ENCODE measurements around the gene C4orf50.
"Not testable (repeated sequence)": the region's sequence is repeated elsewhere in the genome, so short reads cannot be mapped to it uniquely, and the experiment has no call there.

C4orf50 gene

GRCh38 chr4:6017030-6017429 lies 1.2 kb downstream of the C4orf50 start:
- DNase-seq (ENCODE audit: low read depth), result no peak

DNA sequence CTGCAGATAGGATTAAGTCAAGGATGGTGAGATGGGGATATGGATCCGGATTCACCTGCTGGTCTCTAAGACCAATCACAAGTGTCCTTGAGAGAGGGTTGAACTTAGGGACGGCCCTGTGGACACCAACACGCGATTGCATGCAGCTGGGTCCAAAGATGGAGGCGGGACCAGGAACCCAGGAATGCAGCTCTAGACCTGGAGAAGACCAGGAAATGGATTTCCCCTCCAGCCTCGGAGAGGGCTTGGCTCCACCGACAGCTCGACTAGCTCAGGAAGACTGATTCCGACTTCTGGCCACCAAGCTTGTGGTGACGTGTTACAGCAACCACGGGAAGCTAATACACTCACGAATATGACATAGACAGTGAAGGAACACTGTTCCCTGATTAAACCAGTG lies 4.7 kb downstream of the C4orf50 start:
- DNase-seq (ENCODE audit: low read depth), result no peak

- no peak for DNase-seq (ENCODE audit: low read depth)
Observed at GRCh38 chr4:6012200-6012599, 6.0 kb downstream of the C4orf50 start.

DNA sequence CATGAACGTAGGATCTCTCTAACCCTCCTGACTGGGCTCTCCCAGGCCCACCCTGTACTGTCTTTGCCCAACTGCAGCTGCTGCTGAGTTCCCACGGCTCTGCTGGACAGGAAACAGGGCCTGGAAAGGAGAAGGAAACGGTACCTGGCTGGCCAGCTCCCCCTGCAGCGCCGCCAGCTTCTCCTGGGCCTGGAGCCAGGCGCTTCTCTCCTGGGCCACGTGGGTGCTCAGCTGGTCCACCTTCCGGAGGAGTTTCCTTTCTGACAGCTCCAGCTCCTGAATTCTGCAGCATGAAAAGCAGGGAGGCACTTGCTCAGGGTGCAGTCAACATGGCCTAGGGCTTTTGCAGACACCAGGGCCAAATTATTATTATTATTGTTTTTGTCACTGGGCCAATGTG lies 6.5 kb downstream of the C4orf50 start:
- DNase-seq (ENCODE audit: low read depth), result no peak

DNA sequence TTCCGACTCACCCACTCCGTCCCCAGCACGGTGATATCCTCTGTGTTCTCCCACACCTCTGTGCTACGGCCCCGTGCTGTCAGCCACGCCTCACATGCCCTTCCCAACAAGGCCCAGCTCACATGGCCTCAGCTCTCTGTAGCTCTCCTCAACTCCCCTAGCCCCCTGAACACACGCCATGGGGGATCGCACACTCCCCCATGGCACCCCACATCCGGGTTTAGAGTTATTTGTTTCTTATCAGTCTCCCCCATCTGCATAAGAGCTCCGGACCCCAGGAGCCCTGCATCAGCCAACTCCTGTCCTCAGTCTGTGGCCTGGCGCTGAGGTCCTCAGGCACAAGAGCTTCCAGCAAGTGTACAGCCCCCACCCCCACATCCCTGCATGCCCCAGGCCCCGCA lies 7.0 kb downstream of the C4orf50 start:
- DNase-seq (ENCODE audit: low read depth), result no peak

DNA sequence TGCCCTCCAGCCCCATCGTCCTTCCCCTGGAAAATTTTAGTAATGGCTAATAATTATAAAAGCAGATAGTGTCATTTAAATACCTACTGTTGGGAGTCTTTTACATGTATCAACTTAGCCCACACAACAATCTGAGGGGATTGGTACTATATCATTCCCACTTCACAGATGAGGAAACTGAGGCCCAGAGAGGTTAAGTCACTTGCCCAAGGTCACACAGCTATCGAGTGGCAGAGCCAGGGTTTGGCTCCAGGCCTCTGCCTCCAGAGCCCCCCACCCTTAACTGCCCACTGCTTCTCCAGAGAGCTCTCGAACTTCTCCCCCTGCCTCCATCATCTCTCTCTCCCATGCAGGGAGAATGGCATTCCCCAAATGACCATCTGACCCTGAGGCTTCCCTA lies 7.4 kb downstream of the C4orf50 start:
- DNase-seq (ENCODE audit: low read depth), result no peak

DNA sequence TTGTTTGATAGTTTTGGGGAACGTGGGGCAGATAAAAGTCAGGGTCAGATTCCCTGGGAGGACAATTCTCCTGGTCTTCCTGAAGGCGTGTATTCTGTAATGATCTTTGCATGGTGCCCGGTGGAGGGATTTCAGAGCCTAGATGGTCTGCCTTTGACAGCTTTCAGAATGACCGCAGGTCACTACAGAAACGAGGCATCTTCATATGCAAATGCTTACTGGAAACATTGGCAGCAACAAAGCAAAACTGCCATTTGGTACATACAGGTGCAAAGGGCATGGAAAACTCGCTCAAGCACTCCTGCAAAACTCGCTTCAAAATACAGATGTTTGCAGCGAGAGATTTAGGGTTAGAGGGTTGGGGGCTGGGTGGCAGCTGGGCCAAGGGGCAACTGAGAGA lies 8.8 kb downstream of the C4orf50 start:
- DNase-seq (ENCODE audit: low read depth), result no peak

DNA sequence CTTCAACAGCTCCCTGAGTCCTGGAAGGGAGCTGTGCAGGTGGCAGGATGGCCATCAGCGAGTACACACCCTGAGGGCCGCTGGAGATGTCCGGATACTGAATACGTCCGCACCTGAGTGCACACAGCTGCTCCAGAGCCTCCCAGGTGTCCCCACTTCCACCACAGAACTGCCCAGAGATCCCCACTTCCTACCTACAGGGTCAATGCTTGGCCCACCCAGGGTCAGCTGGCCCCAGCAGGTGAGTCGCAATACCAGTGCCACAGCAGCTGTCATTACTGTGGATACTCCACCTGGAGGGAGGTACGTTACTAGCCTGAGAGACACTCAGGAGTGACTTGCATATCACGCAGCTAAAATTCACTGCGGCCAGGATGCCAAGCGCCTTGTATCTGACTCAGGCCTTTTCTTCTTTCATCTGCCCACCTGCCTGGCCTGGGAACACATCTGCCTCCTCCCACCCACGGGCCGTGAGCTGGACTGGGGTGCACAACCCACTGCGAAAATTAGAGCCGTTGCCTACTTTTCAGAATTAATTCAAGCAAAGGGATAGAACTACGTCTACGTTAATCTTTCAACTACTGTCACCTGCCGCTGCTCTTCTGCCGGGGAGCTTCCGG lies 9.4 kb downstream of the C4orf50 start:
- no peak for DNase-seq (ENCODE audit: low read depth)

DNA sequence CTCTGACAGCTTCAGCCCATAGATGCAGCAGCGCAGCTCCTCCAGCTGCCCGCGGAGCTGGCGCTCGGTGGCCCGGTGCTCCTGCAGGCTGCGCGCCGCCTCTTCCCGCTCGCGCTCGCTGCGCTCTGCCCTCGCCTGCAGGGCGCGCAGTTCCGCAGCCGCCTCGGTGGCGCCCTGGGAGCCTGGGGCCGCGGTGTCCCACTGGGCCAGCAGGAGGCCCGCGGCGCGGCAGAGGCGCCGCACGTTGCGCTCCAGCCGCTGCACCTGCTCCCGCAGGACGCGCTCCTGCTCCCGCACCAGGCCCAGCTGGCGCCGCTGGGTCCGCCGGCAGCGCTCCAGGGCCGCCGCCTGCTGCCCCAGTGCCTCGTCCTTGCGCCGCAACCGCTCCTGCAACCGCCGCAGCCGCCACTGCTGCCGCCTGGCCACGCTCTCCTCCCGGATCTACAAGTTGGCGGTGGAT lies 10.1 kb downstream of the C4orf50 start:
- no peak for DNase-seq (ENCODE audit: low read depth)

- DNase-seq (ENCODE audit: low read depth), result no peak
Observed at GRCh38 chr4:6005175-6005574, 13.1 kb downstream of the C4orf50 start.

GRCh38 chr4:6003485-6003884 lies 14.7 kb downstream of the C4orf50 start:
- not testable (repeated sequence) for DNase-seq (ENCODE audit: low read depth)

GRCh38 chr4:6002926-6003325 lies 15.3 kb downstream of the C4orf50 start:
- no peak for DNase-seq (ENCODE audit: low read depth)

DNA sequence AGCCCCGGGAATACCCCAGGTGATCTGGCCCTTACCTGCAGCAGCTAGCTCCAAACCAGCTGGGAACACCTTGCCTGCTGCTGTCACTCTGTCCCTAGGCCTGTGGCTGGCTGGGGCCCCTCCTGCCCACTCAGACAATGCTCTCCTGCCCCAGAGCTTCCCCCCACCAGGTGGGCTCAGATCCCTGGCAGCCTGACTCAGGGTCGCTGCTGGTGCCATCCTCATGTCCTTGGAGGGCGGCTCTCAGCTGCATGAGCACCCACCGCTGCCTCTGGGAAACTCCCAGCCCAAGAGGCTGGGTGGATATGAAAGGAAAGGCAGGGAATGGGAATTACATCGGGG lies 15.8 kb downstream of the C4orf50 start:
- no peak for DNase-seq (ENCODE audit: low read depth)

- DNase-seq (ENCODE audit: low read depth), result no peak
Observed at GRCh38 chr4:6001680-6002491, 16.3 kb downstream of the C4orf50 start.

DNA sequence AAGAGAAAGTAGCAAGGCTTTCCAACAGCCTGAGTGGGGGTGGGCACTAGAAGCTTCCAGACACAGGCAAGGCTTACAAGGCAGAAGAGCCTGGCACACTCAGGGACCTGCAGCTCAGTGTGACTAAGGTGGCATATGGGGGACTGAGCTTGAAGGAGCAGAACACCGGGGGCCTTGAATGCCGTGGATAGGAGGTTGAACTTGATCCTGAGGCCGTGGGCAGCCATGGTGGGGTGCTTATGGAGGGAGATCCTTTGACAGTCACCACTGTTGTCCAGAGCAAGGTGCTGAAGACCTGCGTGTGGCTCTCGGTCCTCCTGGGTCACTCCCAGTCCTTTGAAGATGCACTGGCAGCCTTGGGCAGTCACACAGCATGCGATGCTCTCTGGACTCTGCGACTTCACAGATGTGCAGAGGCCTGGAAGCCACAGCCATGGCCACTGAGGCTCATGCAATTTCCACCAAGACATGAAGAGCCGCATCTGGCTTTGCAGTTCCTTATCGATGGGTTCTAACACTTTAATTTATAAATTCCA lies 18.3 kb downstream of the C4orf50 start:
- DNase-seq (ENCODE audit: low read depth), result no peak

GRCh38 chr4:5999356-5999755 lies 18.9 kb downstream of the C4orf50 start:
- no peak for DNase-seq (ENCODE audit: low read depth)

DNA sequence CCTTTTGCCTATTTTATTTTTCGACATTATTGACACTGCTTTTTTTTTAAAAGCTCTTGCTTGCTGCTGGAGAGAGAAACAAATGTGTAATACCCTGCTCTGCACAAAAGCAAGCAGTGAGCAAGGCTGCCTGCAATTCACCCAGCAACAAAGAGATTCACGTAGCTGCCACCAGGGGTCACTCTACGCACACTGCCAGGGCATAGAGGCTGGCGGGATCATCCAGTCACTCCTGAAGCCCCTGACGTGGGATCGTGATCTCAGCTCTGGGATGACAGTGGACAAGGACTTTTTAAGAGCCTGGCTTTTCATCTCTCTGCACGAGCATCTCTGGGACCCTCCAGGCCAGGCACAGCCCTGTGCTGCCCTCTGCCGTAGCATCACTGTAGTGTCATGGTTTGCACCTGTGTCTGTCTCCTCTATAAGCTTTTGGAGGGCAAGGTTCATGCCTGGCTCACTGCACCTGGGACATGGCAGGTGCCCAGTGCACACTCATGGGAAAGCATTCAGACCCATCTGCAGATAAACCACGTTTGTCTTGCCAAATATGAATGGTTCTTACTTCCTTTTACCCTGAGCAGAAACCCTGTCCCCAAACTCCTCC lies 19.8 kb downstream of the C4orf50 start:
- peak; percentile 9 for DNase-seq (ENCODE audit: low read depth)

DNA sequence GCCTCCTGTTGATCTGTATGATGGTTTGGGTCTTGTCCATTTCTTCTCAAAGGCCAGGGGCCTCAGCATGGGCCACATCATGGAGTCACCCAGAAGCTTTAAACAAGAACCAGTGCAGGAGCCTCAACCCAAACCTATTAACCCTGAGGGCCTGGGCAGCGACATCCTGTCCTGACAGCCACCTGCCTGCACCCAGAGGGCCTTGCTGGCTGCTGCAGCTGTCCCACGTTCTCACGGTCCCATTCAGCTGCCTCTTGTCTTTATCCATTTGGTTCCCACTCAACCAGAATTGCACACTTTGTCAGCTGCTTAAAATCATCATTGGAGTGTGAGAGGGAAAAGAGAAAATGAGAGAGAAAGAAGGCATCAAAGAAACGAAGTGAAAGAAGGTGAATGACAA lies 21.6 kb downstream of the C4orf50 start:
- DNase-seq (ENCODE audit: low read depth), result no peak

DNA sequence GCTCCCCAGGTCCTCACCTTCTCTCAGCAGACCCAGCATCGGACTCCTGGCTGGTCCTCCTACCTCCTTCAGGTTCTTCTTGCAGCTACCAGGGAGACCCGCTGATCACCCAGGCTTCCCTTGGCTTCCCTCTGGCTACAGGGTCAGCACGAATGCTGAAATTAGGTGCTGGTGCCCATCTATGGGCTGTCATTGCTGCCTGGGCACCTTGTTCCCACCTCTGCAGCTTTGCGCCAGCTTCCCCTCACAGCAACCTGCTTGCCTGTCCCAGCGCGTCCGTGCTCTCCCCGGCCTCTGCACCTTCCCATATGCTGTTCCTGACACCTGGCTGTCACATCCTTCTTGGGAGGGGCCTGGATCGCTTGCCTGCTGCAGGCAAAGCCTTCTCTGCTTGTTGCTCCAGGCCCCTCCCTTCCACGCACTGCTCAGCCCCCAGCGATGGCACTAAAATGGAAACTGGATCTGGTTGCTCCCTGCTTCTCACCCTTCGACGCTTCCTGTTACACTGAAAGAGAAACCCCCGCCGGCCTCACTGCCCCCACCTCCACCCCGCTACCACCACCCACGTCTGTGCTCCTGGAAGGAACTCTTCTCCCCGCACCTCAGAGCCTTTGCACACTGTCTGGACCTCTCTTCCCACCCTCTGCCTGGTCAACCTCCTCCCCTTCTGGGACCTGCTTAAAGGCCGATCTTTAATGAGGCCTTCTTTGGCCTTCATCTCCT lies 22.2 kb downstream of the C4orf50 start:
- DNase-seq (ENCODE audit: low read depth), result no peak

GRCh38 chr4:5993876-5994811 lies 24.1 kb downstream of the C4orf50 start:
- DNase-seq (ENCODE audit: low read depth), result no peak

GRCh38 chr4:5993346-5993745 lies 24.9 kb downstream of the C4orf50 start:
- DNase-seq (ENCODE audit: low read depth), result not testable (repeated sequence)
